DND-41 (cell line): ENCODE results near the gene C4orf33.

ENCODE experiments used
- CTCF ChIP-seq: IDR thresholded peaks from 2 replicates; pipeline ENCODE4 v1.5.1; 2012; ENCODE audit warnings: borderline replicate concordance, low read length, moderate library complexity, mild to moderate bottlenecking; ENCODE audit not compliant: poor library complexity, severe bottlenecking; ENCODE audit errors: extremely low read depth
- EZH2 ChIP-seq: IDR thresholded peaks from 3 replicates; pipeline ENCODE4 v1.6.1; 2012; ENCODE audit warnings: borderline replicate concordance, low read depth, mild to moderate bottlenecking, moderate library complexity, low read length, inconsistent platforms; ENCODE audit not compliant: severe bottlenecking

- TF ChIP-seq EZH2 (no peak), CTCF (no peak)
Measured at GRCh38 chr4:129087516-129087915, 8.4 kb upstream of the C4orf33 start.
